Heart left ventricle (tissue), 16 donors: Measurements from ENCODE around the gene DDX3X. TPM values are rescaled to one million over a fixed set of nuclear protein-coding genes. Genes with fewer than 3 reads are reported as not detected.

Source experiments
- ATAC-seq, 4 donors: fragments of 200-7000 bp; cut with Tn5 transposase; one replicate each; pipeline ENCODE4 v1.9.1; 2020 to 2022; ENCODE audit warnings: moderate library complexity in 4 of 4, mild to moderate bottlenecking in 3 of 4, moderate number of reproducible peaks in 1 of 4
- DNase-seq, 5 donors: peaks; one replicate each; pipeline ENCODE4 v3.0.0-alpha.2; 2020
- H3K27ac ChIP-seq, 12 donors: fragments of 200-600 bp; sonication (generic) in 4 of 12; one replicate each; pipeline versions ENCODE4 v1.5.0 to v1.8.0; 2016 to 2022; ENCODE audit warnings: mild to moderate bottlenecking in 2 of 12
- H3K27me3 ChIP-seq, 9 donors: fragments of 200-600 bp; sonication (generic) in 2 of 9; one replicate each; pipeline versions ENCODE4 v1.5.1 to v1.8.0; 2016 to 2022; ENCODE audit warnings: mild to moderate bottlenecking in 3 of 9
- H3K36me3 ChIP-seq, 9 donors: fragments of 200-600 bp; sonication (generic) in 2 of 9; one replicate each; pipeline versions ENCODE4 v1.5.0 to v1.8.0; 2018 to 2022; ENCODE audit warnings: mild to moderate bottlenecking in 2 of 9
- H3K4me1 ChIP-seq, 12 donors: fragments of 200-600 bp; sonication (generic) in 4 of 12; one replicate each; pipeline versions ENCODE4 v1.5.0 to v1.8.0; 2016 to 2022; ENCODE audit warnings: mild to moderate bottlenecking in 3 of 12
- H3K4me3 ChIP-seq, 12 donors: fragments of 200-600 bp; sonication (generic) in 4 of 12; one replicate each; pipeline versions ENCODE4 v1.5.0 to v1.8.0; 2017 to 2022; ENCODE audit warnings: mild to moderate bottlenecking in 9 of 12, moderate library complexity in 4 of 12
- H3K9me3 ChIP-seq, 12 donors: fragments of 200-600 bp; sonication (generic) in 4 of 12; one replicate each; pipeline versions ENCODE4 v1.5.0 to v1.8.0; 2016 to 2022; ENCODE audit warnings: mild to moderate bottlenecking in 1 of 12
- CTCF ChIP-seq, 12 donors: fragments of 200-600 bp; sonication (generic) in 4 of 12; IDR thresholded peaks; one replicate each; pipeline versions ENCODE4 v1.5.0 to v1.8.0; 2018 to 2022; ENCODE audit warnings: antibody characterized with exemption in 12 of 12, mild to moderate bottlenecking in 5 of 12
- POLR2A ChIP-seq, 2 donors: fragments of 450-650 bp; IDR thresholded peaks; one replicate each; pipeline ENCODE4 v1.6.1; 2017; ENCODE audit warnings: antibody characterized with exemption in 2 of 2, mild to moderate bottlenecking in 2 of 2, moderate library complexity in 2 of 2
- WGBS, 4 donors: extraction: QIAGEN DNeasy Blood & Tissue Kit in 2 of 4; methylation state at CpG; one replicate each; pipeline versions ENCODE4 v1.1.5 to v1.1.7; 2013 to 2018; 5-methylcytosine and 5-hydroxymethylcytosine counted together
- intact Hi-C, 10 donors: fragments of 100-400 bp; cut with DNase I; formaldehyde crosslinking; loops; one replicate each; pipeline versions ENCODE4 v1.11.1 to v1.14.2; 2022
- polyA plus RNA-seq, 2 donors: library from polyadenylated mRNA; stranded (reverse); fragments of 200-250 nt; gene quantifications; one replicate each; pipeline ENCODE4 v1.2.3, GENCODE V29; 2013
- total RNA-seq, 9 donors: library from RNA; depleted of rRNA in 2 of 9; stranded (reverse); fragments of >200 nt in 2 of 9; fragmentation: NEBNext Ultra II Directional in 3 of 9; extraction: Animal tissue kit (Norgen Biotek cat#: 25700) in 3 of 9; gene quantifications; one replicate each; pipeline versions ENCODE4 v1.1.0 to v1.2.4, GENCODE V29; 2016 to 2023
- donor health status: ischemic (EF 13 %, LVEDD 7.1; RV severe dilation, severe dysfunction).
- donor health status: healthy with polysubstance abuse.
- donor health status: DM: no; HTN: yes; CAD: no.
- donor health status: DM: no; HTN: no; CAD: no.
- donor health status: ischemic (EF 25% LVEDD 6.9; RV normal size, moderate dysfunction).
- donor health status: ischemic (EF 25% LVEDD 5.7; RV mildly dilated, moderate dysfunction).
- donor health status: healthy.
- donor health status: DM: yes; HTN: yes; CAD: no.
- donor health status: ischemic (EF 35%, LVEDD 5.7; RV mildly dilated, moderate dysfunction).
- donor health status: nonischemic (EF 11% LVEDD 7.7; RV severe dilation, severe dysfunction).
- donor health status: DM: yes; HTN: yes; CAD: no.
- donor health status: PGD.
- donor health status: ischemic (EF 29% LVEDD 5.4; RV normal size, mild dysfunction).
- donor health status: nonischemic (EF 23%, LVEDD 6.1; RV moderate dilation, normal function).

DDX3X gene
- total and polyA plus RNA-seq, 11 donors: 34.3 to 272 (median 170) TPM

GRCh38 chrX:41317477-41318208, 16.3 kb upstream of the DDX3X start:
- peak overlapping the region in 1 of 12 donors; percentile 55 for H3K27ac ChIP-seq
- intact Hi-C loops: no loop called here
- TF ChIP-seq POLR2A (IDR thresholded peaks at IDR 0.05): no peak
- TF ChIP-seq CTCF (IDR thresholded peaks at IDR 0.05): no peak

DNA sequence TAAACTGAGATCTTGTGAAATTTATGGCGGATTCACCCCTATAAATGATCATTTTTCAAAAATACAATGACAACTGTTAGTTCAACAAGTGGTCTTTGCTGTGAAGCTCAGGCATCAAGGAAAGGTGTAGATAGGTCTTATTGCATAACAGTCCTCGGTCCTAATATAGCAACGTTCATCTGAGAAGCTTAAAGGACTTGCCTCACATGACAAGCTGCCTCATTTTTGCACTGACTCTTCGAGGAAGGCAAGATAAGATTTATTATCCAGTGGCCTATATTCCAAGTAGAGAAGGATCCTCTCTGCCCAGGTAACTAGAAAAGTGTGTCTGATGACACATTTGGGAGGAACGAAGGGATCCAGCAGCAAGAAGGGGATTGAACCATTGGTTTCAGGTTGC, 13.6 kb upstream of the DDX3X start:
- Histone ChIP-seq H3K4me3 (no peak overlapping the region), H3K27ac (no peak overlapping the region), H3K36me3 (no peaks in the 10 kb centered on the region), H3K4me1 (peaks cover 0 to 9% (median 0%) of the 10 kb centered on the region in 12 donors), H3K9me3 (no peaks in the 10 kb centered on the region), H3K27me3 (peaks cover 0 to 7% (median 0%) of the 10 kb centered on the region in 9 donors)
- ATAC-seq: no peak
- no peak for DNase-seq
- no peak for TF ChIP-seq POLR2A (IDR thresholded peaks at IDR 0.05)
- no peak for TF ChIP-seq CTCF (IDR thresholded peaks at IDR 0.05)
- 65 to 69% (median 67%) methylated on average over 5 of the region's 5 CpGs for WGBS, 4 donors
- intact Hi-C loops: no loop called here

More at GRCh38 chrX:41317477-41318208, 16.3 kb upstream of the DDX3X start:
- Histone ChIP-seq H3K27me3 (peaks cover 0 to 16% (median 0%) of the 10 kb centered on the region in 9 donors), H3K36me3 (no peaks in the 10 kb centered on the region), H3K4me3 (no peak overlapping the region), H3K4me1 (no peaks in the 10 kb centered on the region), H3K9me3 (no peaks in the 10 kb centered on the region)
- no peak for ATAC-seq
- 80 to 89% (median 84%) methylated on average over 6 of the region's 6 CpGs for WGBS, 4 donors
- no peak for DNase-seq

- peak in 2 of 4 donors; percentile 13 to 27 for ATAC-seq
- Histone ChIP-seq H3K27ac (peak overlapping the region in 1 of 12 donors; percentile 15), H3K4me3 (no peak overlapping the region), H3K4me1 (peaks cover 0 to 9% (median 0%) of the 10 kb centered on the region in 12 donors), H3K9me3 (no peaks in the 10 kb centered on the region), H3K27me3 (peaks cover 0 to 7% (median 0%) of the 10 kb centered on the region in 9 donors), H3K36me3 (no peaks in the 10 kb centered on the region)
- intact Hi-C loops: no loop called here
- WGBS, 4 donors: 78 to 90% (median 88%) methylated on average over 20 of the region's 20 CpGs
- TF ChIP-seq CTCF (IDR thresholded peaks at IDR 0.05): no peak
- no peak for TF ChIP-seq POLR2A (IDR thresholded peaks at IDR 0.05)
- no peak for DNase-seq
Observed at GRCh38 chrX:41322821-41323603, 10.9 kb upstream of the DDX3X start.

GRCh38 chrX:41326431-41326830, 7.5 kb upstream of the DDX3X start:
- TF ChIP-seq CTCF (IDR thresholded peaks at IDR 0.05) (no peak), POLR2A (IDR thresholded peaks at IDR 0.05) (no peak)
- H3K27me3 ChIP-seq: peaks cover 0 to 7% (median 0%) of the 10 kb centered on the region in 9 donors
- H3K27ac ChIP-seq: no peak overlapping the region
- no peak overlapping the region for H3K4me3 ChIP-seq
- no peak for ATAC-seq
- no peaks in the 10 kb centered on the region for H3K9me3 ChIP-seq
- H3K36me3 ChIP-seq: no peaks in the 10 kb centered on the region
- no peak for DNase-seq
- 88 to 91% (median 89%) methylated on average over 4 of the region's 4 CpGs for WGBS, 4 donors
- intact Hi-C loops: no loop called here
- H3K4me1 ChIP-seq: peaks cover 0 to 20% (median 0%) of the 10 kb centered on the region in 12 donors
